ENCODE results near the gene HOXC6. TPM values are rescaled to one million over a fixed set of nuclear protein-coding genes. Genes with fewer than 3 reads are reported as not detected.

The HOXC6 gene
- total and polyA plus RNA-seq, 2 of the 13 experiments (the other 11 are each of a cell fraction or from before 2014, with no cell fraction given): not detected

DNA sequence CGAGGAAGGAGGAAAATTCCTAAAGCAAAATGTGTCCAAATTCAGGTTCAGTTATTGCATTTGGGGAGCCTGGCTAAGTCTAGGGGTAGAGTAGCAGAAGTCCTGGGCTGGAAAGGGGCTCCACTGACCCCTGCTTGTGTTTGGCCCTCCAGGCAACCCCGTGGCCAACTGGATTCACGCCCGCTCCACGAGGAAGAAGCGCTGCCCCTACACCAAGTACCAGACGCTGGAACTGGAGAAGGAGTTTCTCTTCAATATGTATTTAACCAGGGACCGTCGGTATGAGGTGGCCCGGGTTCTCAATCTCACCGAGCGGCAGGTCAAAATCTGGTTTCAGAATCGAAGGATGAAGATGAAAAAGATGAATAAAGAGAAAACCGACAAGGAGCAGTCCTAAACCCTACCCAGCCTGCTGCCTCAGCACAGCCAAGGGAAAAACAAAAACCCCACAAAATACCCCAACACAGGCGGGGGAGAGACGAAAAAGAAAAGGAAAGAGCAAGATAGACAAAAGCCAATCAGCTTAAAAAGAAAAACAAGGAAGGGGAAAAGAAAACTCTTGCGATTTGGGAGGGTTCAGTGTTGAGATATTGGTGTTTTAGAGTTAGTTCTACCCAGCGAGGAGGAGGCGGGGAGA lies 25.8 kb upstream of the HOXC6 start (continued):
- TF ChIP-seq ZSCAN20 (CRISPR knock-in tag; IDR thresholded peaks at IDR 0.05; ENCODE audit: borderline replicate concordance) (no peak), ZNF607 (CRISPR knock-in tag; IDR thresholded peaks at IDR 0.05; ENCODE audit: borderline replicate concordance) (no peak)
- TF ChIP-seq, protein P1, sequence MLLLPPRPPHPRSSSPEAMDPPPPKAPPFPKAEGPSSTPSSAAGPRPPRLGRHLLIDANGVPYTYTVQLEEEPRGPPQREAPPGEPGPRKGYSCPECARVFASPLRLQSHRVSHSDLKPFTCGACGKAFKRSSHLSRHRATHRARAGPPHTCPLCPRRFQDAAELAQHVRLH (CRISPR knock-in tag; IDR thresholded peaks at IDR 0.05; ENCODE audit: borderline replicate concordance, low read depth): no peak

GRCh38 chr12:54002915-54003389 lies 25.3 kb upstream of the HOXC6 start:
- Histone ChIP-seq H3K9me3 (ENCODE audit: low read length) (no peaks in the 10 kb centered on the region), H4K20me1 (ENCODE audit: insufficient read depth, low read length) (no peaks in the 10 kb centered on the region), H3K4me3 (replicated peaks in 1 of 3; ENCODE audit: insufficient read depth in 1 of 3, low read depth in 2 of 3, low read length in 3 of 3) (no peak overlapping the region), H3K4me2 (ENCODE audit: low read depth, low read length) (no peak overlapping the region), H3K4me1 (ENCODE audit: insufficient read depth, low read length) (peaks cover 32% of the 10 kb centered on the region), H3K36me3 (replicated peaks in 1 of 2; ENCODE audit: control insufficient read depth in 1 of 2, insufficient read depth in 2 of 2, low read length in 2 of 2) (no peaks in the 10 kb centered on the region), H3K9ac (ENCODE audit: insufficient read depth, low read depth, low read length) (no peak overlapping the region), H3K27ac (ENCODE audit: extremely low read length, insufficient read depth, low read length) (no peak overlapping the region), H3K27me3 (ENCODE audit: control insufficient read depth in 1 of 2, insufficient read depth in 2 of 2, low read length in 2 of 2) (peaks cover 24 to 92% of the 10 kb centered on the region in 2 experiments), H2AFZ (ENCODE audit: low read length) (no peak overlapping the region), H3K79me2 (ENCODE audit: insufficient read depth, low read length) (no peaks in the 10 kb centered on the region)
- FAIRE-seq (no peak), DNase-seq (ENCODE audit: low spot score) (no peak), ATAC-seq (no peak)
- ChIA-PET CTCF (ENCODE audit: low intra/inter-chr PET ratio, low total read pairs) (no interaction called here), POLR2A (no interaction called here)
- in situ Hi-C loops (cut with HindIII; ENCODE audit: extremely low pct_ligation_motif_present, low pct_unique_long_range_greater_than_20kb): no loop called here
- no TSS peak for BruUV-seq (replicated peaks)
- intact Hi-C loops (cut with micrococcal nuclease; ENCODE audit: unreplicated experiment): loop anchor here (10.0 kb wide), 1 partner anchor 362 kb away; the partner anchor contains the start of gene GPR84
- WGBS (ENCODE audit: low lambda C conversion rate): 61% methylated on average over 18 of the region's 19 CpGs
- no peak for TF ChIP-seq ZNF256 (CRISPR knock-in tag; conservative IDR thresholded peaks at IDR 0.05)
- no peak for TF ChIP-seq PBX2 (CRISPR knock-in tag; IDR thresholded peaks at IDR 0.05)
- no peak for TF ChIP-seq ZBTB26 (CRISPR knock-in tag; IDR thresholded peaks at IDR 0.05; ENCODE audit: borderline replicate concordance)
- TF ChIP-seq RAD51 (IDR thresholded peaks at IDR 0.05; ENCODE audit: borderline replicate concordance): no peak
- TF ChIP-seq ZFP36 (IDR thresholded peaks at IDR 0.05; ENCODE audit: borderline replicate concordance, low read depth, low read length, partially characterized antibody): no peak
- TF ChIP-seq, protein P2, sequence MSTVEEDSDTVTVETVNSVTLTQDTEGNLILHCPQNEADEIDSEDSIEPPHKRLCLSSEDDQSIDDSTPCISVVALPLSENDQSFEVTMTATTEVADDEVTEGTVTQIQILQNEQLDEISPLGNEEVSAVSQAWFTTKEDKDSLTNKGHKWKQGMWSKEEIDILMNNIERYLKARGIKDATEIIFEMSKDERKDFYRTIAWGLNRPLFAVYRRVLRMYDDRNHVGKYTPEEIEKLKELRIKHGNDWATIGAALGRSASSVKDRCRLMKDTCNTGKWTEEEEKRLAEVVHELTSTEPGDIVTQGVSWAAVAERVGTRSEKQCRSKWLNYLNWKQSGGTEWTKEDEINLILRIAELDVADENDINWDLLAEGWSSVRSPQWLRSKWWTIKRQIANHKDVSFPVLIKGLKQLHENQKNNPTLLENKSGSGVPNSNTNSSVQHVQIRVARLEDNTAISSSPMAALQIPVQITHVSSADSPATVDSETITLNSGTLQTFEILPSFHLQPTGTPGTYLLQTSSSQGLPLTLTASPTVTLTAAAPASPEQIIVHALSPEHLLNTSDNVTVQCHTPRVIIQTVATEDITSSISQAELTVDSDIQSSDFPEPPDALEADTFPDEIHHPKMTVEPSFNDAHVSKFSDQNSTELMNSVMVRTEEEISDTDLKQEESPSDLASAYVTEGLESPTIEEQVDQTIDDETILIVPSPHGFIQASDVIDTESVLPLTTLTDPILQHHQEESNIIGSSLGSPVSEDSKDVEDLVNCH (CRISPR knock-in tag; IDR thresholded peaks at IDR 0.05): no peak
- TF ChIP-seq, protein P3, sequence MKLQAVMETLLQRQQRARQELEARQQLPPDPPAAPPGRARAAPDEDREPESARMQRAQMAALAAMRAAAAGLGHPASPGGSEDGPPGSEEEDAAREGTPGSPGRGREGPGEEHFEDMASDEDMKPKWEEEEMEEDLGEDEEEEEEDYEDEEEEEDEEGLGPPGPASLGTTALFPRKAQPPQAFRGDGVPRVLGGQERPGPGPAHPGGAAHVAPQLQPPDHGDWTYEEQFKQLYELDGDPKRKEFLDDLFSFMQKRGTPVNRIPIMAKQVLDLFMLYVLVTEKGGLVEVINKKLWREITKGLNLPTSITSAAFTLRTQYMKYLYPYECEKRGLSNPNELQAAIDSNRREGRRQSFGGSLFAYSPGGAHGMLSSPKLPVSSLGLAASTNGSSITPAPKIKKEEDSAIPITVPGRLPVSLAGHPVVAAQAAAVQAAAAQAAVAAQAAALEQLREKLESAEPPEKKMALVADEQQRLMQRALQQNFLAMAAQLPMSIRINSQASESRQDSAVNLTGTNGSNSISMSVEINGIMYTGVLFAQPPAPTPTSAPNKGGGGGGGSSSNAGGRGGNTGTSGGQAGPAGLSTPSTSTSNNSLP (IDR thresholded peaks at IDR 0.05; ENCODE audit: low read depth, low read length): no peak
- no peak for TF ChIP-seq ZBTB33 (CRISPR knock-in tag; IDR thresholded peaks at IDR 0.05)

Measured in HepG2 (cell line).